Activated naive CD4-positive, alpha-beta T cell treated with anti-CD3 and anti-CD28 coated beads, Interleukin-2, amount 50 U/mL, for 24 hours (primary cell): ENCODE data around the gene CLDN15.
A peak's percentile ranks its signal among the peaks of the same experiment; 100 is the strongest.
"Not testable (repeated sequence)": the region's sequence is repeated elsewhere in the genome, so short reads cannot be mapped to it uniquely, and the experiment has no call there.

Experiments used
- H3K27ac Mint-ChIP-seq: one replicate; pipeline ENCODE4 v1.8.0; 2021; ENCODE audit warnings: mild to moderate bottlenecking, mixed read lengths
- H3K27me3 Mint-ChIP-seq: one replicate; pipeline ENCODE4 v1.8.0; 2021; ENCODE audit warnings: mixed read lengths
- H3K36me3 Mint-ChIP-seq: one replicate; pipeline ENCODE4 v1.8.0; 2021; ENCODE audit warnings: mixed read lengths
- H3K4me1 Mint-ChIP-seq: one replicate; pipeline ENCODE4 v1.8.0; 2021; ENCODE audit warnings: mixed read lengths
- H3K4me3 Mint-ChIP-seq: one replicate; pipeline ENCODE4 v1.8.0; 2021; ENCODE audit warnings: mild to moderate bottlenecking, mixed read lengths
- H3K9me3 Mint-ChIP-seq: one replicate; pipeline ENCODE4 v1.8.0; 2021; ENCODE audit warnings: mixed read lengths

The CLDN15 gene

GRCh38 chr7:101237206-101238067 lies at the start of gene CLDN15:
Gene CLDN15, minus strand, starts transcription at chr7:101237802. Its CDS starts 221 bp downstream, at chr7:101237581.
- Mint-ChIP-seq H3K36me3 (no peaks in the 10 kb centered on the region), H3K4me1 (no peaks in the 10 kb centered on the region), H3K4me3 (no peak within 1 kb of the TSS), H3K27ac (no peak within 1 kb of the TSS), H3K27me3 (no peaks in the 10 kb centered on the region), H3K9me3 (no peaks in the 10 kb centered on the region)

GRCh38 chr7:101287032-101287431 lies 49.4 kb upstream of the CLDN15 start:
- Mint-ChIP-seq H3K4me1 (peaks cover 18% of the 10 kb centered on the region), H3K27ac (no peak overlapping the region), H3K36me3 (no peaks in the 10 kb centered on the region), H3K27me3 (peaks cover 6% of the 10 kb centered on the region), H3K9me3 (no peaks in the 10 kb centered on the region), H3K4me3 (no peak overlapping the region)

- H3K36me3 Mint-ChIP-seq, H3K9me3 Mint-ChIP-seq, H3K27ac Mint-ChIP-seq, H3K4me3 Mint-ChIP-seq, H3K27me3 Mint-ChIP-seq: not testable (repeated sequence)
- peaks cover 18% of the 10 kb centered on the region for H3K4me1 Mint-ChIP-seq
Measured at GRCh38 chr7:101285880-101286279, 48.3 kb upstream of the CLDN15 start.

- no peak overlapping the region for H3K4me3 Mint-ChIP-seq
- H3K27me3 Mint-ChIP-seq = no peaks in the 10 kb centered on the region
- H3K27ac Mint-ChIP-seq = no peak overlapping the region
- no peaks in the 10 kb centered on the region for H3K36me3 Mint-ChIP-seq
- H3K9me3 Mint-ChIP-seq = no peaks in the 10 kb centered on the region
- peaks cover 13% of the 10 kb centered on the region for H3K4me1 Mint-ChIP-seq
Measured at GRCh38 chr7:101285171-101285570, 47.6 kb upstream of the CLDN15 start.

GRCh38 chr7:101280912-101281311 lies 43.3 kb upstream of the CLDN15 start:
- not testable (repeated sequence) for H3K27me3 Mint-ChIP-seq, H3K4me1 Mint-ChIP-seq, H3K4me3 Mint-ChIP-seq, H3K27ac Mint-ChIP-seq, H3K9me3 Mint-ChIP-seq, H3K36me3 Mint-ChIP-seq

- Mint-ChIP-seq H3K9me3 (no peaks in the 10 kb centered on the region), H3K36me3 (no peaks in the 10 kb centered on the region), H3K27ac (no peak overlapping the region), H3K4me1 (peaks cover 7% of the 10 kb centered on the region), H3K27me3 (peaks cover 3% of the 10 kb centered on the region), H3K4me3 (no peak overlapping the region)
Measured at GRCh38 chr7:101278461-101279292, 41.1 kb upstream of the CLDN15 start.

GRCh38 chr7:101277155-101277554 lies 39.6 kb upstream of the CLDN15 start:
- Mint-ChIP-seq H3K27me3 (peaks cover 7% of the 10 kb centered on the region), H3K4me3 (no peak overlapping the region), H3K36me3 (no peaks in the 10 kb centered on the region), H3K9me3 (no peaks in the 10 kb centered on the region), H3K4me1 (no peaks in the 10 kb centered on the region), H3K27ac (no peak overlapping the region)

- H3K4me1 Mint-ChIP-seq = no peaks in the 10 kb centered on the region
- peaks cover 8% of the 10 kb centered on the region for H3K27me3 Mint-ChIP-seq
- H3K36me3 Mint-ChIP-seq = no peaks in the 10 kb centered on the region
- no peak overlapping the region for H3K27ac Mint-ChIP-seq
- no peak overlapping the region for H3K4me3 Mint-ChIP-seq
- no peaks in the 10 kb centered on the region for H3K9me3 Mint-ChIP-seq
Measured at GRCh38 chr7:101273206-101273605, 35.6 kb upstream of the CLDN15 start.

- H3K4me3 Mint-ChIP-seq = no peak overlapping the region
- H3K27me3 Mint-ChIP-seq = peaks cover 6% of the 10 kb centered on the region
- no peaks in the 10 kb centered on the region for H3K4me1 Mint-ChIP-seq
- H3K36me3 Mint-ChIP-seq = no peaks in the 10 kb centered on the region
- no peaks in the 10 kb centered on the region for H3K9me3 Mint-ChIP-seq
- no peak overlapping the region for H3K27ac Mint-ChIP-seq
Measured at GRCh38 chr7:101271021-101271420, 33.4 kb upstream of the CLDN15 start.

- Mint-ChIP-seq H3K27me3 (peaks cover 6% of the 10 kb centered on the region), H3K4me3 (no peak overlapping the region), H3K27ac (no peak overlapping the region), H3K9me3 (no peaks in the 10 kb centered on the region), H3K4me1 (no peaks in the 10 kb centered on the region), H3K36me3 (no peaks in the 10 kb centered on the region)
Measured at GRCh38 chr7:101269664-101270063, 32.1 kb upstream of the CLDN15 start.

GRCh38 chr7:101265622-101266516 lies 28.3 kb upstream of the CLDN15 start:
- Mint-ChIP-seq H3K4me3 (no peak overlapping the region), H3K27me3 (peaks cover 2% of the 10 kb centered on the region), H3K36me3 (no peaks in the 10 kb centered on the region), H3K9me3 (no peaks in the 10 kb centered on the region), H3K4me1 (no peaks in the 10 kb centered on the region), H3K27ac (no peak overlapping the region)

- H3K27me3 Mint-ChIP-seq, H3K36me3 Mint-ChIP-seq, H3K4me1 Mint-ChIP-seq, H3K4me3 Mint-ChIP-seq, H3K9me3 Mint-ChIP-seq, H3K27ac Mint-ChIP-seq: not testable (repeated sequence)
Measured at GRCh38 chr7:101264102-101264706, 26.6 kb upstream of the CLDN15 start.

GRCh38 chr7:101258243-101258731 lies 20.7 kb upstream of the CLDN15 start:
- no peak overlapping the region for H3K4me3 Mint-ChIP-seq
- no peaks in the 10 kb centered on the region for H3K4me1 Mint-ChIP-seq
- no peak overlapping the region for H3K27ac Mint-ChIP-seq
- no peaks in the 10 kb centered on the region for H3K9me3 Mint-ChIP-seq
- no peaks in the 10 kb centered on the region for H3K36me3 Mint-ChIP-seq
- peaks cover 2% of the 10 kb centered on the region for H3K27me3 Mint-ChIP-seq

GRCh38 chr7:101255796-101256195 lies 18.2 kb upstream of the CLDN15 start:
- H3K27me3 Mint-ChIP-seq = peaks cover 2% of the 10 kb centered on the region
- H3K4me3 Mint-ChIP-seq = no peak overlapping the region
- H3K9me3 Mint-ChIP-seq = no peaks in the 10 kb centered on the region

GRCh38 chr7:101253199-101253598 lies 15.6 kb upstream of the CLDN15 start:
- peak overlapping the region; percentile 39 for H3K4me3 Mint-ChIP-seq
- peaks cover 23% of the 10 kb centered on the region for H3K4me1 Mint-ChIP-seq
- H3K27me3 Mint-ChIP-seq, H3K9me3 Mint-ChIP-seq, H3K27ac Mint-ChIP-seq, H3K36me3 Mint-ChIP-seq: not testable (repeated sequence)

More at GRCh38 chr7:101255796-101256195, 18.2 kb upstream of the CLDN15 start:
- no peak overlapping the region for H3K27ac Mint-ChIP-seq
- peaks cover 11% of the 10 kb centered on the region for H3K4me1 Mint-ChIP-seq
- peaks cover 5% of the 10 kb centered on the region for H3K36me3 Mint-ChIP-seq
